Measurements from ENCODE around the gene ANTXRL.

DNA sequence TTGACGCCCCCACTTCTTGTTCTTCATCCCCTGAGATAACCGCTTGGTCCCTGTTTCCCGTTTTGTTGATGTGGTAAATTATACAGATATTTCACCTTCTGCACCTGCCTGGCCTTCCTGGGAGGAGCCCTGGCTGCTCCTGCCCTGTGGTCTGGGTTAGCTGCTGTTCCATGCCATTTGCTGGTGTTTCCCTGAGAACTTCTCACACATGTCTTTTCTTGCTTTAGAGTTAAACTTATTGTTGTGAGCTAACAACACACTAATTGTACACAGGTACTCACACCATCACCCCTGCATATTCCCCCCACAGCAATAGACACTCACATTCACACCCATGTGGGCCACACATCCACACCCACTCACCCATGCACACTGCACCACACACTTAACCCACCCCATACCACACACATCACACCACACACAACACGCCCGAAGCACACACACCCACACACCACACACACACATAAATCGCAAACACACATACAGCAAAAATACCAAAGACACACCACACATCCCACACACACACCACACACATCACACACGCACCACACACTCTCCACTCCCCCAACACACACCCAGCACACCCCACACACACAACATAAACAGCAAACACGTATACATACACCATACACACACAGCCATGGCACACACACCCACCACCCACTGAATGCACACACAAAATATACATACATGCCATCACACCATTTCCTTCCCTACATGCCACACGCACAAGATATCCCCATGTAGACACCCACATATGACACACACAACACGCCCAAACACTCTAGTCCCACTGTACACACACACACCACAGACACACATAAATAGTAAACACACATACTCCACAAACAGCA is 19.4 kb upstream of the ANTXRL start:
- TF ChIP-seq CTCF (IDR thresholded peaks at IDR 0.05 in 8 of 11, conservative IDR thresholded peaks at IDR 0.05 in 3 of 11) = no peak
- TF ChIP-seq POLR2AphosphoS5 (IDR thresholded peaks at IDR 0.05) = no peak
- no peak for TF ChIP-seq POLR2A (IDR thresholded peaks at IDR 0.05)

Data from spleen (tissue), 7 donors.